Superior temporal gyrus (tissue), 1 donor: ENCODE measurements around the gene AP2S1.
A peak's percentile ranks its signal among the peaks of the same experiment; 100 is the strongest.
"Not testable (repeated sequence)": the region's sequence is repeated elsewhere in the genome, so short reads cannot be mapped to it uniquely, and the experiment has no call there.

Experiments
- DNase-seq: peaks from one replicate; pipeline ENCODE4 v3.0.0-alpha.2; 2016; ENCODE audit errors: extremely low spot score

Gene AP2S1

GRCh38 chr19:46867170-46867569 lies 16.5 kb upstream of the AP2S1 start:
- no peak for DNase-seq

GRCh38 chr19:46866407-46867136 lies 15.9 kb upstream of the AP2S1 start:
- DNase-seq: no peak

- DNase-seq: peak; percentile 59
These were observed 13.4 kb upstream of the AP2S1 start for GRCh38 chr19:46863818-46864629.

GRCh38 chr19:46862974-46863632 lies 12.5 kb upstream of the AP2S1 start:
- DNase-seq: peak; percentile 37

- DNase-seq: no peak
These were observed 11.8 kb upstream of the AP2S1 start for GRCh38 chr19:46862503-46862834.

- DNase-seq: peak; percentile 39
These were observed 11.3 kb upstream of the AP2S1 start for GRCh38 chr19:46861691-46862502.

GRCh38 chr19:46860846-46861690 lies 10.4 kb upstream of the AP2S1 start, which contains the start of gene ARHGAP35:
TSS of gene ARHGAP35 (plus strand) at chr19:46860997. CDS start at chr19:46918676, 57,679 bp downstream.
- no peak for DNase-seq

- DNase-seq: peak; percentile 98
These were observed 9.6 kb upstream of the AP2S1 start for GRCh38 chr19:46860125-46860845.

GRCh38 chr19:46859637-46860124 lies 9.0 kb upstream of the AP2S1 start:
- no peak for DNase-seq

- DNase-seq: peak; percentile 99
These were observed 5.7 kb upstream of the AP2S1 start for GRCh38 chr19:46856062-46857022.

- not testable (repeated sequence) for DNase-seq
These were observed 4.1 kb upstream of the AP2S1 start for GRCh38 chr19:46854698-46855097.

- peak; percentile 2 for DNase-seq
These were observed 2.2 kb upstream of the AP2S1 start for GRCh38 chr19:46852830-46853229.

- peak; percentile 2 for DNase-seq
These were observed 1.0 kb downstream of the AP2S1 start for GRCh38 chr19:46849610-46850009.

- no peak for DNase-seq
These were observed 2.3 kb downstream of the AP2S1 start for GRCh38 chr19:46848389-46848788.

- DNase-seq: no peak
These were observed 3.1 kb downstream of the AP2S1 start for GRCh38 chr19:46847528-46847927.

- no peak for DNase-seq
These were observed 4.6 kb downstream of the AP2S1 start for GRCh38 chr19:46845959-46846459.

- no peak for DNase-seq
These were observed 6.6 kb downstream of the AP2S1 start for GRCh38 chr19:46844067-46844489.

- no peak for DNase-seq
These were observed 7.9 kb downstream of the AP2S1 start for GRCh38 chr19:46842791-46843190.
